OCI-LY1 (cell line): Measurements from ENCODE around the gene RANBP2.
A peak's percentile ranks its signal among the peaks of the same experiment; 100 is the strongest.
"Not testable (repeated sequence)": the region's sequence is repeated elsewhere in the genome, so short reads cannot be mapped to it uniquely, and the experiment has no call there.

Experiments
- H2AFZ ChIP-seq: fragments of 200-600 bp; sonication (generic), shearing (Covaris generic); 2 replicates; pipeline ENCODE4 v1.6.0; 2014; ENCODE audit warnings: antibody characterized with exemption, mild to moderate bottlenecking, low read length
- H3F3A ChIP-seq: fragments of 200-600 bp; sonication (generic), shearing (Covaris generic); 2 replicates; pipeline ENCODE4 v1.6.0; 2014; ENCODE audit warnings: mild to moderate bottlenecking, antibody characterized with exemption, low read length, moderate library complexity; ENCODE audit not compliant: insufficient read depth
- H3K27ac ChIP-seq: fragments of 200-600 bp; sonication (generic); 2 replicates; pipeline ENCODE4 v1.5.1; 2014; ENCODE audit warnings: low read length, mixed run types, mild to moderate bottlenecking, low read depth; ENCODE audit not compliant: poor library complexity, severe bottlenecking
- H3K27me3 ChIP-seq: fragments of 200-600 bp; sonication (generic); 2 replicates; pipeline ENCODE4 v1.6.0; 2014; ENCODE audit warnings: antibody characterized with exemption, mild to moderate bottlenecking, low read length, moderate library complexity; ENCODE audit not compliant: insufficient read depth
- H3K36me3 ChIP-seq: fragments of 200-600 bp; sonication (generic); 2 replicates; pipeline ENCODE4 v1.6.1; 2014; ENCODE audit warnings: mild to moderate bottlenecking, antibody characterized with exemption, low read length, moderate library complexity, mixed read lengths; ENCODE audit not compliant: insufficient read depth
- H3K4me1 ChIP-seq: fragments of 200-600 bp; sonication (generic); 2 replicates; pipeline ENCODE4 v1.5.1; 2014; ENCODE audit warnings: mild to moderate bottlenecking, low read length, moderate library complexity; ENCODE audit not compliant: insufficient read depth, severe bottlenecking
- H3K4me2 ChIP-seq: fragments of 200-600 bp; sonication (generic), shearing (Covaris generic); 2 replicates; pipeline ENCODE4 v1.6.1; 2014; ENCODE audit warnings: low read length
- H3K4me3 ChIP-seq: fragments of 200-600 bp; sonication (generic); 2 replicates; pipeline ENCODE4 v1.5.1; 2014; ENCODE audit warnings: low read length, low read depth, mild to moderate bottlenecking, mixed read lengths; ENCODE audit not compliant: poor library complexity, severe bottlenecking
- H3K79me2 ChIP-seq: fragments of 200-600 bp; shearing (Covaris generic); 2 replicates; pipeline ENCODE4 v1.6.1; 2016; ENCODE audit warnings: mixed run types, low read length, mixed read lengths; ENCODE audit not compliant: insufficient read depth
- H3K9ac ChIP-seq: fragments of 200-600 bp; sonication (generic), shearing (Covaris generic); 2 replicates; pipeline ENCODE4 v1.6.1; 2014; ENCODE audit warnings: mild to moderate bottlenecking, low read length, mixed read lengths
- H3K9me2 ChIP-seq: fragments of 200-600 bp; sonication (generic), shearing (Covaris generic); 2 replicates; pipeline ENCODE4 v1.6.1; 2014; ENCODE audit warnings: low read depth, mild to moderate bottlenecking, low read length, mixed read lengths
- H3K9me3 ChIP-seq: fragments of 200-600 bp; shearing (Covaris generic); 2 replicates; pipeline ENCODE4 v1.6.1; 2014; ENCODE audit warnings: low read length, mixed read lengths
- H4K20me1 ChIP-seq: fragments of 200-600 bp; sonication (generic), shearing (Covaris generic); 2 replicates; pipeline ENCODE4 v1.6.0; 2016; ENCODE audit warnings: mild to moderate bottlenecking, low read length; ENCODE audit not compliant: insufficient read depth
- EZH2 ChIP-seq: fragments of 200-600 bp; sonication (generic), shearing (Covaris generic); IDR thresholded peaks from 2 replicates; pipeline ENCODE4 v1.8.0; 2017; ENCODE audit warnings: borderline replicate concordance, mixed run types, mild to moderate bottlenecking, antibody characterized with exemption, low read length, moderate library complexity, mixed read lengths
- TF ChIP-seq, protein P1 (sequence below): fragments of 200-600 bp; sonication (generic), shearing (Covaris generic); IDR thresholded peaks from 2 replicates; pipeline ENCODE4 v1.5.1; 2017; ENCODE audit warnings: mild to moderate bottlenecking, antibody characterized with exemption, low read length, moderate library complexity, mixed read lengths

The RANBP2 gene

GRCh38 chr2:108767859-108768258 is 48.6 kb downstream of the RANBP2 start:
- H3K27ac ChIP-seq, H3K4me1 ChIP-seq, H3K79me2 ChIP-seq, H3F3A ChIP-seq, H3K9ac ChIP-seq, H3K9me2 ChIP-seq, H3K4me3 ChIP-seq, H3K9me3 ChIP-seq, H3K4me2 ChIP-seq, H4K20me1 ChIP-seq, H3K27me3 ChIP-seq, H2AFZ ChIP-seq: not testable (repeated sequence)
- peaks cover 69% of the 10 kb centered on the region for H3K36me3 ChIP-seq

- Histone ChIP-seq H2AFZ (no peak overlapping the region), H3K79me2 (no peaks in the 10 kb centered on the region), H3F3A (no peaks in the 10 kb centered on the region), H3K36me3 (peaks cover 83% of the 10 kb centered on the region), H3K9me3 (no peaks in the 10 kb centered on the region), H3K4me2 (peak overlapping the region; percentile 4; the same call in 1 of the 2 replicates), H4K20me1 (no peaks in the 10 kb centered on the region), H3K27me3 (no peaks in the 10 kb centered on the region), H3K4me3 (no peak overlapping the region), H3K9me2 (no peaks in the 10 kb centered on the region), H3K27ac (peak overlapping the region; percentile 38), H3K9ac (no peak overlapping the region), H3K4me1 (peaks cover 23% of the 10 kb centered on the region)
- TF ChIP-seq EZH2, result no peak
- TF ChIP-seq, protein P1, sequence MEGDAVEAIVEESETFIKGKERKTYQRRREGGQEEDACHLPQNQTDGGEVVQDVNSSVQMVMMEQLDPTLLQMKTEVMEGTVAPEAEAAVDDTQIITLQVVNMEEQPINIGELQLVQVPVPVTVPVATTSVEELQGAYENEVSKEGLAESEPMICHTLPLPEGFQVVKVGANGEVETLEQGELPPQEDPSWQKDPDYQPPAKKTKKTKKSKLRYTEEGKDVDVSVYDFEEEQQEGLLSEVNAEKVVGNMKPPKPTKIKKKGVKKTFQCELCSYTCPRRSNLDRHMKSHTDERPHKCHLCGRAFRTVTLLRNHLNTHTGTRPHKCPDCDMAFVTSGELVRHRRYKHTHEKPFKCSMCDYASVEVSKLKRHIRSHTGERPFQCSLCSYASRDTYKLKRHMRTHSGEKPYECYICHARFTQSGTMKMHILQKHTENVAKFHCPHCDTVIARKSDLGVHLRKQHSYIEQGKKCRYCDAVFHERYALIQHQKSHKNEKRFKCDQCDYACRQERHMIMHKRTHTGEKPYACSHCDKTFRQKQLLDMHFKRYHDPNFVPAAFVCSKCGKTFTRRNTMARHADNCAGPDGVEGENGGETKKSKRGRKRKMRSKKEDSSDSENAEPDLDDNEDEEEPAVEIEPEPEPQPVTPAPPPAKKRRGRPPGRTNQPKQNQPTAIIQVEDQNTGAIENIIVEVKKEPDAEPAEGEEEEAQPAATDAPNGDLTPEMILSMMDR, result no peak
Measured at GRCh38 chr2:108776475-108776874, 57.2 kb downstream of the RANBP2 start.

GRCh38 chr2:108778857-108779256 is 59.6 kb downstream of the RANBP2 start:
- TF ChIP-seq, protein P1, result no peak
- TF ChIP-seq EZH2, result no peak
- H3K4me2 ChIP-seq, result no peak overlapping the region
- no peaks in the 10 kb centered on the region for H3F3A ChIP-seq
- no peak overlapping the region for H3K27ac ChIP-seq
- H3K4me3 ChIP-seq, result no peak overlapping the region
- no peak overlapping the region for H3K9ac ChIP-seq
- H3K4me1 ChIP-seq, result peaks cover 23% of the 10 kb centered on the region
- no peak overlapping the region for H2AFZ ChIP-seq
- no peaks in the 10 kb centered on the region for H3K9me2 ChIP-seq
- no peaks in the 10 kb centered on the region for H4K20me1 ChIP-seq
- no peaks in the 10 kb centered on the region for H3K27me3 ChIP-seq
- H3K79me2 ChIP-seq, result no peaks in the 10 kb centered on the region
- H3K9me3 ChIP-seq, result no peaks in the 10 kb centered on the region
- H3K36me3 ChIP-seq, result peaks cover 78% of the 10 kb centered on the region

GRCh38 chr2:108786008-108786353 is 66.7 kb downstream of the RANBP2 start:
- H3K27ac ChIP-seq, result peak overlapping the region; percentile 63
- no peaks in the 10 kb centered on the region for H3F3A ChIP-seq
- H3K27me3 ChIP-seq, result no peaks in the 10 kb centered on the region
- TF ChIP-seq, protein P1, result no peak
- peak overlapping the region; percentile 80 for H3K4me2 ChIP-seq
- no peaks in the 10 kb centered on the region for H4K20me1 ChIP-seq
- no peaks in the 10 kb centered on the region for H3K9me3 ChIP-seq
- peaks cover 20% of the 10 kb centered on the region for H3K4me1 ChIP-seq
- peak overlapping the region; percentile 86 for H3K9ac ChIP-seq
- no peaks in the 10 kb centered on the region for H3K9me2 ChIP-seq
- H2AFZ ChIP-seq, result no peak overlapping the region
- H3K4me3 ChIP-seq, result peak overlapping the region; percentile 83
- H3K79me2 ChIP-seq, result peaks cover 10% of the 10 kb centered on the region
- peaks cover 41% of the 10 kb centered on the region for H3K36me3 ChIP-seq
